ENCODE measurements around the gene RAB3D.
"Not testable (repeated sequence)": the region's sequence is repeated elsewhere in the genome, so short reads cannot be mapped to it uniquely, and the experiment has no call there.

- TF ChIP-seq, protein P1, sequence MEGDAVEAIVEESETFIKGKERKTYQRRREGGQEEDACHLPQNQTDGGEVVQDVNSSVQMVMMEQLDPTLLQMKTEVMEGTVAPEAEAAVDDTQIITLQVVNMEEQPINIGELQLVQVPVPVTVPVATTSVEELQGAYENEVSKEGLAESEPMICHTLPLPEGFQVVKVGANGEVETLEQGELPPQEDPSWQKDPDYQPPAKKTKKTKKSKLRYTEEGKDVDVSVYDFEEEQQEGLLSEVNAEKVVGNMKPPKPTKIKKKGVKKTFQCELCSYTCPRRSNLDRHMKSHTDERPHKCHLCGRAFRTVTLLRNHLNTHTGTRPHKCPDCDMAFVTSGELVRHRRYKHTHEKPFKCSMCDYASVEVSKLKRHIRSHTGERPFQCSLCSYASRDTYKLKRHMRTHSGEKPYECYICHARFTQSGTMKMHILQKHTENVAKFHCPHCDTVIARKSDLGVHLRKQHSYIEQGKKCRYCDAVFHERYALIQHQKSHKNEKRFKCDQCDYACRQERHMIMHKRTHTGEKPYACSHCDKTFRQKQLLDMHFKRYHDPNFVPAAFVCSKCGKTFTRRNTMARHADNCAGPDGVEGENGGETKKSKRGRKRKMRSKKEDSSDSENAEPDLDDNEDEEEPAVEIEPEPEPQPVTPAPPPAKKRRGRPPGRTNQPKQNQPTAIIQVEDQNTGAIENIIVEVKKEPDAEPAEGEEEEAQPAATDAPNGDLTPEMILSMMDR (conservative IDR thresholded peaks at IDR 0.05), result not testable (repeated sequence)
- TF ChIP-seq EZH2 (IDR thresholded peaks at IDR 0.05; ENCODE audit: low read depth), result not testable (repeated sequence)
These were observed 5.6 kb downstream of the RAB3D start for GRCh38 chr19:11333838-11334237.
